ENCODE data around the gene SHROOM3.

DNA sequence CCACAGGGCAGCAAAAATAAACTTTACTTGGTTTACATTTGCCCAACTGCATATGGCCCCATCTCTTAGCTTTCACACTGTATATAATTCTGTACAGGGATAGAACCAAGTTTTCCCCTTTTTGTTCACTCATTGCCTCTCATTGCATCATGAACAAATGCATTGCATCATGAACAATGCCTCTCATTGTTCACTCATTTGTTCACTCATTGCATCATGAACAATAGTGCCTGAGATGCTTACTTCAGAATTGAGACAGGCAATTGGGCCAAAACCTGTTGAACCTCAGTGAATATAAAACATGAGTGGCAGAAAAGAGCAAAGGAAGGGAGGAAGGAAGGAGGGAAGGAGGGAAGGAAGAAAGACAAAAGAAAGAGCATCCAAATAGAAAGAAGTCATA lies 364.7 kb downstream of the SHROOM3 start:
- no peak for TF ChIP-seq EZH2phosphoT487 (conservative IDR thresholded peaks at IDR 0.05; ENCODE audit: low read length)
- TF ChIP-seq, protein P1, sequence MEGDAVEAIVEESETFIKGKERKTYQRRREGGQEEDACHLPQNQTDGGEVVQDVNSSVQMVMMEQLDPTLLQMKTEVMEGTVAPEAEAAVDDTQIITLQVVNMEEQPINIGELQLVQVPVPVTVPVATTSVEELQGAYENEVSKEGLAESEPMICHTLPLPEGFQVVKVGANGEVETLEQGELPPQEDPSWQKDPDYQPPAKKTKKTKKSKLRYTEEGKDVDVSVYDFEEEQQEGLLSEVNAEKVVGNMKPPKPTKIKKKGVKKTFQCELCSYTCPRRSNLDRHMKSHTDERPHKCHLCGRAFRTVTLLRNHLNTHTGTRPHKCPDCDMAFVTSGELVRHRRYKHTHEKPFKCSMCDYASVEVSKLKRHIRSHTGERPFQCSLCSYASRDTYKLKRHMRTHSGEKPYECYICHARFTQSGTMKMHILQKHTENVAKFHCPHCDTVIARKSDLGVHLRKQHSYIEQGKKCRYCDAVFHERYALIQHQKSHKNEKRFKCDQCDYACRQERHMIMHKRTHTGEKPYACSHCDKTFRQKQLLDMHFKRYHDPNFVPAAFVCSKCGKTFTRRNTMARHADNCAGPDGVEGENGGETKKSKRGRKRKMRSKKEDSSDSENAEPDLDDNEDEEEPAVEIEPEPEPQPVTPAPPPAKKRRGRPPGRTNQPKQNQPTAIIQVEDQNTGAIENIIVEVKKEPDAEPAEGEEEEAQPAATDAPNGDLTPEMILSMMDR (IDR thresholded peaks at IDR 0.05; ENCODE audit: insufficient read depth, low read length, poor library complexity, severe bottlenecking): no peak
